ENCODE data around the gene SMIM11. TPM values are rescaled to one million over a fixed set of nuclear protein-coding genes. Genes with fewer than 3 reads are reported as not detected.
"Not testable (repeated sequence)": the region's sequence is repeated elsewhere in the genome, so short reads cannot be mapped to it uniquely, and the experiment has no call there.

Gene SMIM11
- total RNA-seq, 1 donor from 2014 or later, result 26.5 TPM

DNA sequence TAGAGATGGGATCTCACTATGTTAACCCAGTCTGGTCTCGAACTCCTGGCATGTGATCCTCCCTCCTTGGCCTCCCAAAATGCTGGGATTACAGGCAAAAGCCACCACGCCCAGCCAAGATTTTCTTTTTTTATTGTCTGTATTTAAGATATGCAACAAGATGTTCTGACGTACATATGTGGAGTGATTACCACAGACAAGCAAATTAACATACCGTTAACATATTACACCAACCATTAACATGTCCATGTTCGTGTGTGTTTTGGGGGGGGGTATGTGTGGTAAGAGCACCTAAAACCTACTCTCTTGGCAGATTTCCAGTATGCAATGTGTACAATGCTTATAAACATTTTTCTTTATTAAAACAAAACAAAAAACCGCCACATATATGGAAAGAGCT, 22.1 kb upstream of the SMIM11 start:
- no peak for FAIRE-seq
- DNase-seq (ENCODE audit: low spot score in 2 of 2), result no peak

DNA sequence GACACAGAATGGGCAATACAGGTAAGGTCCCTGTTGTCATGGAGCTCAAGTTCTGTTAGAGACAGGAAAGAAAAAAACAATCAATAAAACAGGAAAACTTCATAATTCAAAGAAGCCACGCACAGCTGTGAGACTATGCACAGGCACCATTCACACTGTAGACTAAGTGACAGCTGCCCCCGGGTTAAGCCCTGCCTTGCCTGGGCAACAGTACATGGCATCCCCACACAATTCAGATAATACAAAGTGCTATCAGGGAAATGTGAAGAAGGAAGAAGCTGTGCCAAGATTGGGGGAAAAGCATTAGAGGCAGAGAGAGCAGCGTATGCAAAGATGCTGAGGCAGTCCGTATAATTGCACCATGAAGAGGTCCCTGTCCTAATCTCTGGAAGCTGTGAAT, 20.5 kb upstream of the SMIM11 start:
- no peak for DNase-seq (ENCODE audit: low spot score in 2 of 2)
- no peak for FAIRE-seq

- DNase-seq (ENCODE audit: low spot score in 2 of 2) (no peak), FAIRE-seq (no peak)
These were observed 19.7 kb upstream of the SMIM11 start for GRCh38 chr21:34355570-34355969.

GRCh38 chr21:34357889-34358288, 17.4 kb upstream of the SMIM11 start:
- FAIRE-seq (no peak), DNase-seq (ENCODE audit: low spot score in 2 of 2) (no peak)

DNA sequence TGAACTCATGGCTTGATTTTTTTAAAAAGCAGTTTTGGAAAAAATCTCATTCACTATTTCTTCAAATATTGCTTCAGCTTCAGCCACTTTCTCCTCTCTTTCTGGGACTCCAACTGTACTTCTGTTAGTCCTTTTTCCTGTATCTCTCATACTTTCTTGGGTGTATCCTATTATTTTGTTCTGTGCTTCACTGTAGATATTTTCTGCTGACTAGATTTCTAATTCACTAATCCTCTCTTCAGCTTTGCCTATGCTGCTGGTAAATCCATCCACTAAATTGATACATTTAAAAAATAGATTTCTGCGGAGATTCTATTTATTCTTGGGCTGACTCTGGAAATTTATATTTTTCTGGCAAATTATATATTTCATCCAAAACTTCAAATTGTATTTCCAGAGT, 16.4 kb upstream of the SMIM11 start:
- DNase-seq (ENCODE audit: low spot score in 2 of 2), result no peak
- no peak for FAIRE-seq

DNA sequence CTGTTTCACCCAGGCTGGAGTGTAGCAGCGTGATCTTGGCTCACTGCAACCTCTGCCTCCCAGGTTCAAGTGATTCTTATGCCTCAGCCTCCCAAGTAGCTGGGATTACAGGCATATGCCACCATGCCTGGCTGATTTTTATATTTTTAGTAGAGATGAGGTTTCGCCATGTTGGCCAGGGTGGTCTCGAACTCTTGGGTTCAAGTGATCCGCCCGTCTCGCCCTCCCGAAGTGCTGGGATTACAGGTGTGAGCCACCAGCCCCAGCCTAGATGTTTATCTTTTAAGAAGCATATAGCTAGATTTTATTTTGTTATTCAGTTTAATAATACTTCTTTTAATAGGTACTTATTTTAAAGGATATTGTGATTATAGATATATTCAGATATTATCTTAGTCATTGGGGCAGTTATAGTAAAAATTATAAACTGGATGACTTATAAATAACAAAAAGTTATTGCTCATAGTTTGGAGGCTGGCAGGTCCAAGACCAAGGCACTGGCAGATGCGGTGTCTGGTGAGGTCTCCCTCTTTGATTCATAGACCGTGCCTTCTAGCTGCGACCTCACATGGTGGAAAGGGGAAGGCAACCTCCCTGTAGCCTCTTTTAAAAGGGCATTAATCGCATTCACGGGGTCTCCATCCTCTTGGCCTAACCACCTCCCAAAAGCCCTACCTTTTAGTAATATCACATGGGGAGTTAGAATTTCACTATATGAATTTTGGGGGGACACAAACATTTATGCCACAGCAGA, 14.6 kb upstream of the SMIM11 start:
- DNase-seq (ENCODE audit: low spot score in 2 of 2) (no peak), FAIRE-seq (no peak)

DNA sequence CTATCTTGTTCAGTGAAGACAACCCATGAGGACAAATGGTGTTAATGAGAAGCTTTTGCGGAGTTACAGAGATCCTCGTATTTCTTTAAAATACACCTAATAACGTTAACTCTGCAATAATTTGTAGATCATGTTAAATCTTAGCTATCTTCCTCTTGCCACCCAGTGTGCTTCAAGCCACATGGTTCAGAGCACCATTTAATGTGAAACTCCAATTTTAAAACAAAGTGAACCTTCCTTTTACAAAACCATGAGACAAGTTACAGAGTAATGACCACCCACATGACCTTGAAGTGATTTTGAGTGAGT, 13.2 kb upstream of the SMIM11 start:
- no peak for DNase-seq (ENCODE audit: low spot score in 2 of 2)
- no peak for FAIRE-seq

GRCh38 chr21:34362670-34363069, 12.6 kb upstream of the SMIM11 start:
- FAIRE-seq, result no peak
- no peak for DNase-seq (ENCODE audit: low spot score in 2 of 2)

DNA sequence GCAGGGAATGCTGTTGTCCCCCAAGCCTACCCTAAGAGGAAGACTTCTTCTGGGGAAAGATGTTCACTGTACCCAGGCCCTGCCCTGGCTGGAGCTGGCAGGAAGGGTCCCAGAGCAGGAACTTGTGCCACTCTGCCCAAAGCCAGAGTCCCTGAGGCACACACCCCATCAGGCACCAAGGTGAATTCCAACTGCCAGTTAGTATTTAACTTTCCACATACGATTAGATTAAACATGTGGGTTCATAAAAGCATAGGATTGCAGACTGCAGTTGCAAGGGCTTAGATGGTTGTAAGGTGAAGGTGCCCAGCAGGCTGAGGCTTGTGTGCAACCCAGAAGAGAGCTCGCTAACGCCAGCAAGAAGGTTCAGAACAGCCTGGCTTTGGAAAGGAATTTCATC, 11.6 kb upstream of the SMIM11 start, which contains the start of gene KCNE2:
KCNE2 (plus strand) TSS at position 274 of the 400 bp plus-strand sequence. CDS start 6,473 bp downstream, outside the sequence.
- FAIRE-seq (no peak), DNase-seq (ENCODE audit: low spot score in 2 of 2) (no peak)

DNA sequence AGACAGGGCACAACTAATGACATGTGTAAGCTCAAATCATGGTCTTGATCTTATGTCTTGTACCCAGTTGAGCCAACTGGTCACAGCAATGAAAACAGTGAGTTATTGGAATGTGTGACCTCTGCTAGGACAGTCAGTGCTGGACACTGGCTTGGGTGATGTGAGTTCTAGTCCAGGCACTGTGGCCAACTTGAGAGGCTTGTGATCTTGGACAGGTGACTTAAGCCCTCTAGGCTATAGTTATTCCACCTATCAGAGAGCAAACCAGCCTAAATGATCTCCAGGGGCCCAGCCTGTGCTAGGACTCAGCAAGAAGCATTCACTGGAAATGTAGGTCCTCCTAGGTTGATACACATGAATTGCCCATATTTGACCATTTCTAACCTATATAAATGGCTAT, 10.4 kb upstream of the SMIM11 start:
- no peak for DNase-seq (ENCODE audit: low spot score in 2 of 2)
- no peak for FAIRE-seq

DNA sequence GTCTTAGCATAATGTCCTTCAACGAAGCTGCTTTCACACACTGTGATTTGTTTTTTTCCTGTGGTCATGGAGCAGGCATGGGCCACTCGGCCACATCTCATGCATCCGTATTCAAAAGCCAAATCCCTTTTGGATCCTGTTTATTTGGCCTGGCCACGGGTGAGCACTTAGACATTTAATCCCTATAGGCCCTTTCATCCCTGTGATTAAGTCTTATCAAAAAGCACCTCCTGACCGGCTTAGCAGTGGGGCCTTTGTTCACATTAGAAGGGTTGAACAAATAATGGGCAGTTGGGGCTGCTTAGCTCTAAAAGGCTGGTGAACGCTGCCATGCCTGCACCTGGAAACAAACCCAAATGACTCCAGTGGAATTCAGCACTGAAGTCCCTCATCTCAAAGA, 9.5 kb upstream of the SMIM11 start:
- no peak for DNase-seq (ENCODE audit: low spot score in 2 of 2)
- FAIRE-seq, result no peak

DNA sequence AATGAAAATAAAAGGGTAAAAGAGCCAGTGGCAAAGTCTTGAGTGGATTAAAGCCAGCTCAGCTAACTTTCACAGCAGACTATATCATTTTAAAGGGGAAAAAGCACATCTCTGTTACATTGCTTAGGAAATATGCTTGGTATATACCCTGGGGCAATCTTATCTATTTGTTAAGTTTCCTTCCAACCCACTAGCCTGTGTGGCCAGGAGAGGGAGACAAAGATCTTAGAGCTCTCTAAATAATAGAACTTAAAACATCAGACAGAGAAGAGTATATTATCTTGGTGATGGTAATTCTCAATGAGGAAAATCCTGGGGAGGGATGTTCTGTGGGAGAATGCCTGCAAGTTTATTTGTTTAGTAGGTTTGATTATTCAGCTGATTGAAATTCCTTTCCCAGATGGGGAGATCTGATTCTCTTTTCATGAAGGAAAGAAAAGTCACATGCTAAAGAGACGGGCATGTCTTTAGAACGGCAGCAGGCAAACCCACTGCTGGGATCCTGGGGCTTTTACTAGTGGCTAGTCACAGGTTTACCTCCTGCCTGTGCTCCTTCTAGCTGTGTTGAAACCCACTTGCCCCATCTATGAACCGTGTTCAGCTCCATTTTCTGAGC, 7.9 kb upstream of the SMIM11 start:
- no peak for DNase-seq (ENCODE audit: low spot score in 2 of 2)
- FAIRE-seq, result no peak

DNA sequence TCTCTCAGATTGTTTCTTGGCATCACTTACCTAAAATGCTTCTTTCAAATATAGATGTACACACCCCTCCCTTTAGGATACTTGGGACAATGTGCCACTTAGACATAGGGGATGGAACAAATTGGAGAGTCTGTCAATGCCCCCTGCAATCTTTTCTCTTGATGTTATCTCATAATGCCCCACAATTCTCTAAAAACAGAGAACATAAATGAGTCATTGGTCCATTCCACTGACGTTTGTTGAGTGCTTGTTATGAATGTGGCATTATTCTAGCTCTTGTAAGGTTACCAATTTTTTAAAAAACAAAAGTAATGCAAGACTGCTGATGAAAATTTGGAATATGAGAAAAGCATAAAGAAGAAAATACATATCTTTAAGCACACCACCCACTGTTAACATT, 5.6 kb upstream of the SMIM11 start:
- FAIRE-seq, result no peak

DNA sequence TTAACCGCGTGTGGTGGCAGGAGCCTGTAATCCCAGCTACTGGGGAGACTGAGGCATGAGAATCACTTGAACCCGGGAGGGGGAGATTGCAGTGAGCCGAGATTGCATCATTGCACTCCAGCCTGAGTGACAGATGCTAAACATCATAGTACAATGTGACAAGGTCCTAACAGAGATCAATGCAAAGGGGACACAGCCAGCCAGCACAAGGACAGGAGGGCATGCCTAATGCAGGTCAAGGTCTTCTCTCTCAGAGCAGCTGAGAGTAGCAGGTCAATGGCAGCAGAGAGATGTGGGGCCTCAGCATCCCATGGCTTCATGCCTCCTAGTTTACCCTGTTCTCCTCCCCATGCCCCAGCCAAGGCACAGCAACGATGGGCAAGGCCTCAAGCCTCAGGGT, 3.0 kb upstream of the SMIM11 start:
- FAIRE-seq, result no peak

More for the DNA sequence above, 5.6 kb upstream of the SMIM11 start:
- no peak for DNase-seq (ENCODE audit: low spot score in 2 of 2)

DNA sequence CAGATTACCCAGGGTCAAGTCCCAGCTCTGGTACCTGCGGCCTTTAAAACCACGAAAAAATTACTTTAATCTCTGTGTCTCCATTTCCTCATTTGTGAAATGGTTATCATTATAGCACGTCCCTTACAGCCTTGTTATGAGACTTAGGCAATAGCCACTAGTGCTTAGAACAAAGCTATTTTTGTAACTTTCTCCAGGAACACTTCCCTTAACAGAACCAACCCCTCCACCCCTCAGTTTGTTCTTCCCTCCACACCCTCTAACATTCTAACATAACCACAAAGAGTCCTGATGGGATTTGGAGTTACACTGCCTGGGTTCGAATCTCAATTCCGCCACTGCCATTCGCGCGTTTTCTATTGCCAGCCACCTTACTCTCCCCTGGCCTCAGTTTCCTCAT, 845 bp upstream of the SMIM11 start:
- DNase-seq (ENCODE audit: low spot score in 2 of 2); FAIRE-seq: not testable (repeated sequence)

More for the DNA sequence above, 3.0 kb upstream of the SMIM11 start:
- no peak for DNase-seq (ENCODE audit: low spot score in 2 of 2)

- DNase-seq (ENCODE audit: low spot score in 2 of 2); FAIRE-seq: not testable (repeated sequence)
These were observed 289 bp downstream of the SMIM11 start for GRCh38 chr21:34375619-34375972.

DNA sequence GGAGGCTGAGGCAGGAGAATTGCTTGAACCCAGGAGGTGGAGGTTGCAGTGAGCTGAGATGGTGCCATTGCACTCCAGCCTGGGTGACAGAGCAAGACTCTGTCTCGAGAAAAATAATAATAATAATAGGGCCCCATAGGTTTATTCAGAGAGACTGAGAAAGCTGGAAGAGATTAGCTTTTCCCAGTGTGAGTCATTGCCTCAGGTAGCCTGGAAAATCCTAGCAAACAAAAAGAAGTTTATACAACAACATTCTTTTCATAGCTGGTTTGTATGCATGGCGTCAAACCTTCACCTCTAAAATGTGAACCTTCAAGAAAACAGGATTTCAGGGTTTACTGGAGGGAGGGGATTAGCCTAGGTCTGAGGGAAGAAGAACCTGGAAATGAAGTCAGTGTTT, 7.8 kb downstream of the SMIM11 start:
- FAIRE-seq; DNase-seq (ENCODE audit: low spot score in 2 of 2): not testable (repeated sequence)

DNA sequence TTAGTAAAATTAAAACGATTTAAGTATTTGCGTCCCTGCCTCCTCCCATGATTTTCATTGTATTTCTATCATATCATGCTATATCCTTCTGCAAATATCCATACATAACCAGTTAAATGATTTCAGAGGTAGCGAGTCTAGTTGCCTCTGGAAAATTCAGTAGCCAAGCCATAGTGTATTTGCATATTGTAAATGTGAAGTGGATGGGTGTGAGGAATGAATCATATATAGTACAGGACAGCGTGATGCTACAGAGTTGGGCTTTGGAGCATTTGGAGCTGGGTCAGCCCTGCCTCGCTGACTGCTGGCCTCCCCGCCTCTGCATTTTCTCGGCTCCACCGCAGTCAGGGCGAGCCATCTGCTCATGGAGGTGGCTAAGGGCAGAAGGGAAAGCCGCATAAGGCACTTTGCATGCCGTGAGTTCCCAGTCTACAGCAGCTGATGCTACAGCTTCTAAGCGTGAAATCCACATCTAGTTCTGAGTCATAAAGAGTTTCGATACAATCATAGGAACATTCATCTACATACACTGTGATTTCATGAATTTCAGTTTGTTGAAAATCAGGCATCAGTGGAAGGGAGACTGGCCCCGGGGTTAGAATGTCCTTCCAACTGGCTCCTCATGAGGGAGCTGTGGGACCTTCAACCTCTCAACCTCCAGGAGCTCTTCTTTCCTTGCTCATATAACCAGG, 8.6 kb downstream of the SMIM11 start:
- not testable (repeated sequence) for DNase-seq (ENCODE audit: low spot score in 2 of 2); FAIRE-seq

DNA sequence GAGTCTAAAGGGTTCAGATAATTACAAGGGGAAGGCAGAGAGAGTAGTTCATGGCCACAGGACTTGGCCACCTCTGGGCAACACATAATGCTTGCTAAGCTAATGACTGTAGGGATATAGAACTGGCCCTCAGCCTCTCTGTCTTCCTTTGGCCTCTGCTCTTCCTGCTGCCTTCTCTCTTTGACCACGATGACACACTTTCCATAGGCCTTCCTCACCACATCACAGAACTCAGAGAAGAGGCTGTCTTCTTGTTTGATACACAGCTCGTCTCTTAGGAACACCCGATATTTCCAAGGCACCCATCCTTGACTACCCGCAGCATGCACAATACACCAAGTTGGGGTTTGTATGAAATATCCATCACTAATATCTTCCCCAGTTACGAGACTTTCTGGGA, 25.2 kb downstream of the SMIM11 start:
- DNase-seq (ENCODE audit: low spot score in 2 of 2); FAIRE-seq: not testable (repeated sequence)

DNA sequence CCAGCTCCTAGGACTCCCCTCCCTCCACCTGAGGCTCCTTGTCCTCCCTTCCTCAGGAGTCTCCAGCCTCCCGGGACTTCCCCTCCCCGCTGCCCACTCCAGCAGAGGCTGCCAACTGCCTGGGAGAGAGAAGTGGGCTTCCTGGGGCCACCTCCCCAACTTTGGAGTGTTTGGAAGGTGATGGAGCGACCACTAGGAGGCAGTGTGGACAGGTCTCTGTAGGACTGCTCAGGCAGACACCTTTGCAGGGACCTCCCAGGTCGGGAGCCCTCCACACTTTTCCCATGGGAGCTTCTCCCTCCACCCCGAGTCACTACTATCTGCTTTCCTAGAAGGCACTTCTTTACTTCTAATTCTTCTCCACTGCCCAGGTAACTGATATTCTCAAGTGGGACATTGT, 29.4 kb downstream of the SMIM11 start:
- FAIRE-seq; DNase-seq (ENCODE audit: low spot score in 2 of 2): not testable (repeated sequence)

DNA sequence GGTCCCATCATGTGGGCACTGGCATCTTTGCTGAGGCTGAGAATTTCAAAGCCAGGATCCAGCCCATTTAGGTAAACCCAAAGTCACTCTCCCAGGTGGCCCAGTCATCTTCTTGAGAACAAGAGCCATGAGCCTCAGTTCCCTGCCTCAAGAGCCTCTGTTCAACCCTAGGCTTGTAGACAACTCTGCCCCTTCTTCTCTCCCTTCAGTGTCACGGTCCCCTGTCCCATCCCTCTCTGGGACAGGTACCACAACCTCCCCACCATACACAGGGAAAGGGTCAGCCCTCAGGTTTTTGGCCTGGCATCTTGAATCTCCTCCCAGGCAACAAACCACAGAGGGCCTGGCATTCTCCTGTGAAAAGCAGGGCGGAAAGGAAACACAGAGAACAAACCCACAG, 30.4 kb downstream of the SMIM11 start:
- not testable (repeated sequence) for DNase-seq (ENCODE audit: low spot score in 2 of 2); FAIRE-seq

GRCh38 chr21:34406102-34406501, 30.8 kb downstream of the SMIM11 start:
- FAIRE-seq; DNase-seq (ENCODE audit: low spot score in 2 of 2): not testable (repeated sequence)
